ENCODE measurements around the gene CLCN6. TPM values are rescaled to one million over a fixed set of nuclear protein-coding genes. Genes with fewer than 3 reads are reported as not detected.

The CLCN6 gene
- total and polyA plus RNA-seq, 2 donors (not counting 1 experiment from before 2014, with no cell fraction given), result 15.3 to 19.3 TPM

DNA sequence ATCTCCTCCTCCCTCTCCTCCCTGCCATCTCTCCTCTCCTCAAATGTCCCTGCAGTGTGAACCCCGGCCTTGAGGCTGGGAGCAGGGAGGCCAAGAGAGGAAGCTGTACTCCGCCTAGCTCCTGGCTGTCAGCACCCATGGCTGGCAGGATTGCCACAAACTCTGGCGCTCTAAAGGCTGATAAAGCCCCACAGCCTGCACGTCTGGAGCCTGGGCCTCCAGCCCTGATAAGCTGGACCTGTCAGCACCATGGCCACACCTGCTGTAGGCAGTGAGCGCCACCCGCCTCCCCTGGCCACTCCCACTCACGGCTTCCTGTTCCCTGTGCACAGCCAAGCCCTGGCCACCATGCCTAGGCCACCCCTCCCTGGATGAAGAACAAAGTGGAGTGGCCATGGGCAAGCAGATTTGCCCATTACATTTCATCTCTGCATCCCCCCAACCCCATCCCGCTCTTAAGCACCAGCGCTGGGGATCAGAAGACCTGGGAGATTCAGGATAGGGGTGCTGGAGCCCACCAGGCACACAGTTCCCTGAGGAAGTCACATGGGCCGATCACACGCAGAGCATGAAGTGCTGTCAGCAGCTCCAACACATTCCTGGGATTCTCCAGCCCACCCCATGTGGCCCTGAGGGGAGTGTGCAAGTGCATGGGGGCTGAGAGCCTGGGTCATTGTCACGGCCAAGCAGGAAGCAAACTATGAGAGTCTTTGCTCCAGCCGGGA is 77.0 kb downstream of the CLCN6 start:
- no peak for TF ChIP-seq EZH2 (IDR thresholded peaks at IDR 0.05; ENCODE audit: low read length, missing control alignments)
- Histone ChIP-seq H3K27ac (ENCODE audit: insufficient read depth, low read length) (no peak overlapping the region), H2AFZ (ENCODE audit: low read length) (no peak overlapping the region), H3K4me1 (ENCODE audit: control insufficient read depth, extremely low read depth, insufficient read depth, low read length) (no peaks in the 10 kb centered on the region), H3K9ac (ENCODE audit: insufficient read depth, low read length) (no peak overlapping the region), H3K79me2 (ENCODE audit: control insufficient read depth, insufficient read depth, low read length) (no peaks in the 10 kb centered on the region), H3K9me3 (ENCODE audit: control insufficient read depth, insufficient read depth, low read depth, low read length) (no peaks in the 10 kb centered on the region), H3K4me2 (ENCODE audit: extremely low read depth, insufficient read depth, low read length) (no peak overlapping the region), H4K20me1 (ENCODE audit: control insufficient read depth, extremely low read depth, insufficient read depth, low read length) (no peaks in the 10 kb centered on the region), H3K27me3 (ENCODE audit: control insufficient read depth, insufficient read depth, low read length) (peaks cover 7% of the 10 kb centered on the region), H3K36me3 (ENCODE audit: control insufficient read depth, insufficient read depth, low read length) (no peaks in the 10 kb centered on the region), H3K4me3 (replicated peaks in 1 of 4; ENCODE audit: control extremely low read depth in 1 of 4, insufficient read depth in 1 of 4, low read depth in 3 of 4, low read length in 4 of 4) (no peak overlapping the region)
- DNase-seq (ENCODE audit: low read depth in 2 of 2), result no peak

DNA sequence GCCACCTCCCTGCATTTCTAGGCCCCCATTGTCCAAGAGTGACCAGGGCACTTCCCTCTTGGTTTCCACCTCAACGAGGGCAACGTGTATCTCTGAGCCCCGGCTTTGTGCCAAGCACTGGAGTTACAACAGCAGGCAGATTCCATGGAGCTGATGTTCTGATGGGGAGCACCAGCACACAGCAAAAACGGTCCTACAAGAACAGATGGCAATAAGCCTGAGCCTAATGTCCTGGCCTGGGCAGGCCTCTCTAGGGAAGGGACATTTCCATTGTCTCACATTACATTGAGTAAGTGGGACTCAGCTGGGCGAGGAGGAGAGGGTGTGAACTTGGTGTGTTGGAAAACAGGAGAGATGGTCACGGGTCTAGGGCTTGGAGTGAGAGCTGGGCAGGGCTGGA is 79.9 kb downstream of the CLCN6 start:
- no peak overlapping the region for H3K4me2 ChIP-seq (ENCODE audit: extremely low read depth, insufficient read depth, low read length)
- no peak for DNase-seq (ENCODE audit: low read depth in 2 of 2)
- H3K79me2 ChIP-seq (ENCODE audit: control insufficient read depth, insufficient read depth, low read length), result no peaks in the 10 kb centered on the region
- no peaks in the 10 kb centered on the region for H3K27me3 ChIP-seq (ENCODE audit: control insufficient read depth, insufficient read depth, low read length)
- H3K9me3 ChIP-seq (ENCODE audit: control insufficient read depth, insufficient read depth, low read depth, low read length), result no peaks in the 10 kb centered on the region
- H2AFZ ChIP-seq (ENCODE audit: low read length), result no peak overlapping the region
- H3K9ac ChIP-seq (ENCODE audit: insufficient read depth, low read length), result no peak overlapping the region
- no peaks in the 10 kb centered on the region for H3K36me3 ChIP-seq (ENCODE audit: control insufficient read depth, insufficient read depth, low read length)
- H3K4me3 ChIP-seq (replicated peaks in 1 of 4; ENCODE audit: control extremely low read depth in 1 of 4, insufficient read depth in 1 of 4, low read depth in 3 of 4, low read length in 4 of 4), result no peak overlapping the region
- H3K4me1 ChIP-seq (ENCODE audit: control insufficient read depth, extremely low read depth, insufficient read depth, low read length), result no peaks in the 10 kb centered on the region
- TF ChIP-seq, protein P1, sequence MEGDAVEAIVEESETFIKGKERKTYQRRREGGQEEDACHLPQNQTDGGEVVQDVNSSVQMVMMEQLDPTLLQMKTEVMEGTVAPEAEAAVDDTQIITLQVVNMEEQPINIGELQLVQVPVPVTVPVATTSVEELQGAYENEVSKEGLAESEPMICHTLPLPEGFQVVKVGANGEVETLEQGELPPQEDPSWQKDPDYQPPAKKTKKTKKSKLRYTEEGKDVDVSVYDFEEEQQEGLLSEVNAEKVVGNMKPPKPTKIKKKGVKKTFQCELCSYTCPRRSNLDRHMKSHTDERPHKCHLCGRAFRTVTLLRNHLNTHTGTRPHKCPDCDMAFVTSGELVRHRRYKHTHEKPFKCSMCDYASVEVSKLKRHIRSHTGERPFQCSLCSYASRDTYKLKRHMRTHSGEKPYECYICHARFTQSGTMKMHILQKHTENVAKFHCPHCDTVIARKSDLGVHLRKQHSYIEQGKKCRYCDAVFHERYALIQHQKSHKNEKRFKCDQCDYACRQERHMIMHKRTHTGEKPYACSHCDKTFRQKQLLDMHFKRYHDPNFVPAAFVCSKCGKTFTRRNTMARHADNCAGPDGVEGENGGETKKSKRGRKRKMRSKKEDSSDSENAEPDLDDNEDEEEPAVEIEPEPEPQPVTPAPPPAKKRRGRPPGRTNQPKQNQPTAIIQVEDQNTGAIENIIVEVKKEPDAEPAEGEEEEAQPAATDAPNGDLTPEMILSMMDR (conservative IDR thresholded peaks at IDR 0.05 in 1 of 2, IDR thresholded peaks at IDR 0.05 in 1 of 2; ENCODE audit: low read depth in 1 of 2, low read length in 2 of 2), result no peak
- no peak overlapping the region for H3K27ac ChIP-seq (ENCODE audit: insufficient read depth, low read length)
- H4K20me1 ChIP-seq (ENCODE audit: control insufficient read depth, extremely low read depth, insufficient read depth, low read length), result no peaks in the 10 kb centered on the region

DNA sequence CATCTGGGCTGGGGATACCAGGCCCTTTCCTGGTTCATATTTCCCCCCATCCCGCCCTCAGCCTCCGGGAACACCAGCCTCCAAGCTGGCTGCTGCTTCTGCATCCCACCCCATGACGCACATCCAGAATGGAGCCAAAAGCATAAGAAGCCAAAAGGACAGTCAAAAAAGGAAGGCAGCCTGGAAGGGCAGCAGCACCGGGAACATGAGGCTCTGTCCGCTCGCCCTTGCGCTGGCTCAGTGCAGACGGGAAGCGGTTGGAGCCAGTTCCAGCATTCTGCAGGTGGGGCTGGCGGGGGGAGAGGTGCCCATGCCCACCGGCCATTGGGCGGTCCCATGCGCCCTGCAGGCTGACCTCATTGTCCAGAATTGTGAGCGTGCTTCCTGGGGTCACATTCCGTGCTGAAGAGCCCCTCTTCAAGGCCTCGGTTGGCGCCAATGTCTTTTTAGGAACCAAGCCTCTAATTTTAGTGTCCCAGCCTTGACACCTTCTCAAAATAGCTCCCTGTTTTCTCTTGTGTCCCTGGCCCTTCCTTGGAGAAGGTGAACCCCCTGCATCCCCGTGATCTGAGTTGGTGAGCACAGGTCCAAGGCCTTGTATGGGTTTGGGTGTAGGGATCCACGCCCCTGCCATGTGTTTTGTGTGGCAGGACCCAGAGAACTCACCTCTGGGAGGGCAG is 81.1 kb downstream of the CLCN6 start:
- Histone ChIP-seq H3K4me1 (ENCODE audit: control insufficient read depth, extremely low read depth, insufficient read depth, low read length) (no peaks in the 10 kb centered on the region), H3K27me3 (ENCODE audit: control insufficient read depth, insufficient read depth, low read length) (no peaks in the 10 kb centered on the region), H3K79me2 (ENCODE audit: control insufficient read depth, insufficient read depth, low read length) (no peaks in the 10 kb centered on the region), H3K4me3 (replicated peaks in 1 of 4; ENCODE audit: control extremely low read depth in 1 of 4, insufficient read depth in 1 of 4, low read depth in 3 of 4, low read length in 4 of 4) (no peak overlapping the region), H3K9ac (ENCODE audit: insufficient read depth, low read length) (no peak overlapping the region), H2AFZ (ENCODE audit: low read length) (no peak overlapping the region), H4K20me1 (ENCODE audit: control insufficient read depth, extremely low read depth, insufficient read depth, low read length) (no peaks in the 10 kb centered on the region), H3K9me3 (ENCODE audit: control insufficient read depth, insufficient read depth, low read depth, low read length) (no peaks in the 10 kb centered on the region), H3K27ac (ENCODE audit: insufficient read depth, low read length) (no peak overlapping the region), H3K4me2 (ENCODE audit: extremely low read depth, insufficient read depth, low read length) (no peak overlapping the region), H3K36me3 (ENCODE audit: control insufficient read depth, insufficient read depth, low read length) (no peaks in the 10 kb centered on the region)
- TF ChIP-seq, protein P1 (conservative IDR thresholded peaks at IDR 0.05 in 1 of 2, IDR thresholded peaks at IDR 0.05 in 1 of 2; ENCODE audit: low read depth in 1 of 2, low read length in 2 of 2), result no peak
- TF ChIP-seq EZH2 (IDR thresholded peaks at IDR 0.05; ENCODE audit: low read length, missing control alignments), result no peak
- DNase-seq (ENCODE audit: low read depth in 2 of 2), result no peak

All from fibroblast of lung (primary cell).